Fibroblast of lung (primary cell): Measurements from ENCODE around the gene NSG2. TPM values are rescaled to one million over a fixed set of nuclear protein-coding genes. Genes with fewer than 3 reads are reported as not detected.
"Not testable (repeated sequence)": the region's sequence is repeated elsewhere in the genome, so short reads cannot be mapped to it uniquely, and the experiment has no call there.

Experiments used
- DNase-seq, 2 donors: peaks; one replicate each; pipeline versions ENCODE4 v3.0.0 to v3.0.0-alpha.2; 2010; ENCODE audit warnings: low read depth in 2 of 2
- H2AFZ ChIP-seq: 2 replicates; pipeline ENCODE4 v1.5.1; 2012; ENCODE audit warnings: low read length, control low read depth, inconsistent platforms
- H3K27ac ChIP-seq: 2 replicates; pipeline ENCODE4 v1.5.1; 2011; ENCODE audit warnings: low read length, control low read depth; ENCODE audit not compliant: insufficient read depth
- H3K27me3 ChIP-seq: 2 replicates; pipeline ENCODE4 v1.5.1; 2011; ENCODE audit warnings: mild to moderate bottlenecking, low read length; ENCODE audit not compliant: control insufficient read depth, insufficient read depth
- H3K36me3 ChIP-seq: 2 replicates; pipeline ENCODE4 v1.5.1; 2011; ENCODE audit warnings: low read length; ENCODE audit not compliant: control insufficient read depth, insufficient read depth
- H3K4me1 ChIP-seq: 2 replicates; pipeline ENCODE4 v1.5.1; 2011; ENCODE audit warnings: low read length; ENCODE audit not compliant: control insufficient read depth, insufficient read depth; ENCODE audit errors: extremely low read depth
- H3K4me2 ChIP-seq: 2 replicates; pipeline ENCODE4 v1.5.1; 2011; ENCODE audit warnings: low read length, control low read depth; ENCODE audit not compliant: insufficient read depth; ENCODE audit errors: extremely low read depth
- H3K4me3 ChIP-seq, 4 experiments: fragments of 200-600 bp in 1 of 4; sonication (generic) in 1 of 4; replicated peaks in 1 of 4; 2 replicates each; pipeline ENCODE4 v1.5.1; 2011 to 2016; ENCODE audit warnings: low read length in 4 of 4, low read depth in 3 of 4, mild to moderate bottlenecking in 3 of 4, control low read depth in 2 of 4, inconsistent platforms in 1 of 4, mixed read lengths in 1 of 4; ENCODE audit not compliant: insufficient read depth in 1 of 4; ENCODE audit errors: control extremely low read depth in 1 of 4
- H3K79me2 ChIP-seq: 2 replicates; pipeline ENCODE4 v1.5.1; 2012; ENCODE audit warnings: mild to moderate bottlenecking, low read length, inconsistent platforms; ENCODE audit not compliant: control insufficient read depth, insufficient read depth
- H3K9ac ChIP-seq: 2 replicates; pipeline ENCODE4 v1.5.1; 2011; ENCODE audit warnings: mild to moderate bottlenecking, low read length, control low read depth; ENCODE audit not compliant: insufficient read depth
- H3K9me3 ChIP-seq: 2 replicates; pipeline ENCODE4 v1.5.1; 2012; ENCODE audit warnings: low read depth, low read length; ENCODE audit not compliant: control insufficient read depth, insufficient read depth
- H4K20me1 ChIP-seq: 2 replicates; pipeline ENCODE4 v1.5.1; 2011; ENCODE audit warnings: low read length; ENCODE audit not compliant: control insufficient read depth, insufficient read depth; ENCODE audit errors: extremely low read depth
- CTCF ChIP-seq, 2 donors: IDR thresholded peaks in 1 of 2; conservative IDR thresholded peaks in 1 of 2; 1 replicate in 1 of 2; 2 replicates in 1 of 2; pipeline ENCODE4 v1.5.1; 2011 to 2012; ENCODE audit warnings: low read length in 2 of 2, control low read depth in 1 of 2, inconsistent platforms in 1 of 2, low read depth in 1 of 2, mild to moderate bottlenecking in 1 of 2
- EZH2 ChIP-seq: IDR thresholded peaks from 2 replicates; pipeline ENCODE4 v1.5.1; 2012; ENCODE audit warnings: low read length, control low read depth, mild to moderate bottlenecking; ENCODE audit errors: missing control alignments
- polyA plus RNA-seq, 2 donors: library from polyadenylated mRNA; depleted of rRNA in 1 of 2; stranded (reverse) in 1 of 2; unstranded in 1 of 2; fragments of >200 nt; gene quantifications; 2 replicates each; pipeline ENCODE4 v1.2.1, GENCODE V29; 2011 to 2012; ENCODE audit warnings: missing spikeins in 1 of 2
- total RNA-seq: library from RNA; depleted of rRNA; stranded (reverse); fragments of >200 nt; gene quantifications from 2 replicates; pipeline ENCODE4 v1.2.1, GENCODE V29; 2014

Gene NSG2
- total and polyA plus RNA-seq, 2 donors (not counting 1 experiment from before 2014, with no cell fraction given): not detected

DNA sequence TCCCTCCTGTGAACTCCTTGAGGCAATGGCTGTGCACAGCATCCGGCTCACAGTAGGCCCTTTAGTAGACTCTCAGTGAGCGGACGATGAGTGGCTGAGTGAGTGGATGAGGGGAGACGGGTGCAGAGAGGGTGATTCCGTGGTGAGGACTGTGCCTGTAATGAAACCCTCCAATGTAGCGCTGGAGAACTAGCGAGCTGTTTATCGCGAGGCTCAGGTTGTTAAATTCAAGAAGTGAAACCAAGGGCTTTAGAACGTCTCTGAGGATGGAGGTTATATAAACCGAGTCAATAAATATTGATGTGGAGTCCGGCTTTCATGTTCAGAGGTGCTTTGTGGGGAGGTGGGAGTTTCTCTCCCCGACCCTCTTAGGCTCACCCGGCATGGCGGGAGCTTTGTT is 53.2 kb downstream of the NSG2 start:
- H3K9me3 ChIP-seq: no peaks in the 10 kb centered on the region
- no peak overlapping the region for H3K9ac ChIP-seq
- no peak overlapping the region for H3K4me3 ChIP-seq
- no peaks in the 10 kb centered on the region for H3K36me3 ChIP-seq
- H3K4me2 ChIP-seq: no peak overlapping the region
- H3K27me3 ChIP-seq: no peaks in the 10 kb centered on the region
- TF ChIP-seq EZH2: no peak
- no peak for TF ChIP-seq CTCF (conservative IDR thresholded peaks at IDR 0.05 in 1 of 2, IDR thresholded peaks at IDR 0.05 in 1 of 2; ENCODE audit: low read depth in 1 of 2, low read length in 2 of 2)
- no peaks in the 10 kb centered on the region for H3K79me2 ChIP-seq
- H4K20me1 ChIP-seq: no peaks in the 10 kb centered on the region
- no peak for DNase-seq
- H2AFZ ChIP-seq: no peak overlapping the region
- no peak overlapping the region for H3K27ac ChIP-seq
- no peaks in the 10 kb centered on the region for H3K4me1 ChIP-seq

DNA sequence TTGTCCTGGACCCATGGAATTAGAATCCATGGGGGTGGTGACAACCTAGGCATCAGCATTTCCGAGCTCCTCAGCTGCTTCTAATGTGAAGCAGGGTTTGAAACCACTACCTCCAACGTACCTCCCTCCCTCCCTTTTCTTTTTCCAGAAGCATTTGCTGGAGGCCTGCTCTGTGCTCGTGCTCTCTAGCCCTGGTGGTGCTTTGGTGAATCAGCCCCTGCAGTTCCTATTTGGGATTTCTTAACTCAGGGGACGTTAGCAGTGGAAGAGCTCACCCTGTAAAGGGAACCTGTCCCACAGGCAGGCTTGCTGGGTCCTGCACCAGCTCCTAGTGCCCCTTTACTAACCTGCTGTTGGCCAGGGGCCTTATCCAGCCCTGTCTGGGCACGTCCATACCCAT is 55.0 kb downstream of the NSG2 start:
- Histone ChIP-seq H3K9me3 (no peaks in the 10 kb centered on the region), H3K27ac (no peak overlapping the region), H3K36me3 (no peaks in the 10 kb centered on the region), H3K79me2 (no peaks in the 10 kb centered on the region), H2AFZ (no peak overlapping the region), H3K4me2 (no peak overlapping the region), H3K9ac (no peak overlapping the region), H4K20me1 (no peaks in the 10 kb centered on the region), H3K4me1 (no peaks in the 10 kb centered on the region), H3K27me3 (no peaks in the 10 kb centered on the region), H3K4me3 (no peak overlapping the region)
- no peak for DNase-seq
- TF ChIP-seq EZH2: no peak

DNA sequence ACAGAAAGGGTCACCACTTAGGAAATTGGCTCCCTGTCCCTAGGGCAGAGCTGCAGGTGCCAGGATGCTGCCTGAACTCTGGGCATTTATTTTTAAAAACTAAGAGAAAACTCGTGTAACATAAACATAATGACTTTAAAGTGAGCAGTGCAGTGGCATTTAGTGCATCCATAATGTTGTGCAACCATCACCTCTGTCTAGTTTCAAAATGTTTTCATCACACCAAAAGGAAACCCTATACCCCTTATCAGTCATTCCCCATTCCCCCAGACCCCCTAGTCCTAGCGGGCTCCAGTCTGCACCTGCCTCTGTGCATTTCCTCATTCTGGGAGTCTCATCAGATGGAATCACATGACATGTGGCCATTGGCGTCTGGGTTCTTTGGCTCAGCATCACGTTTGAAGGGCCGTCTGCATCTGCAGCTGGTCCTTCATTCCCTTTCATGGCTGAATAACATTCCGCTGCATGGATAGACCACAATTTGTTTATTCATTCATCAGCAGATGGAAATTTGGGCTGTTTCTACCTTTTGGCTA is 55.8 kb downstream of the NSG2 start:
- Histone ChIP-seq H4K20me1 (no peaks in the 10 kb centered on the region), H3K9ac (no peak overlapping the region), H3K4me1 (no peaks in the 10 kb centered on the region), H3K9me3 (no peaks in the 10 kb centered on the region), H3K36me3 (no peaks in the 10 kb centered on the region), H3K4me2 (no peak overlapping the region), H3K79me2 (no peaks in the 10 kb centered on the region), H3K27me3 (no peaks in the 10 kb centered on the region), H3K27ac (no peak overlapping the region), H2AFZ (no peak overlapping the region), H3K4me3 (no peak overlapping the region)
- DNase-seq: no peak
- TF ChIP-seq CTCF (conservative IDR thresholded peaks at IDR 0.05 in 1 of 2, IDR thresholded peaks at IDR 0.05 in 1 of 2; ENCODE audit: low read depth in 1 of 2, low read length in 2 of 2) (no peak), EZH2 (no peak)

- not testable (repeated sequence) for H3K36me3 ChIP-seq, H3K9ac ChIP-seq, H2AFZ ChIP-seq, H3K4me2 ChIP-seq, H3K9me3 ChIP-seq, H3K4me1 ChIP-seq, H3K79me2 ChIP-seq, DNase-seq, H3K27me3 ChIP-seq, H3K27ac ChIP-seq, H4K20me1 ChIP-seq, H3K4me3 ChIP-seq
Observed at GRCh38 chr5:174102574-174102973, 57.1 kb downstream of the NSG2 start.
